AG04449 (cell line): ENCODE data around the gene MDM2.

Source experiments
- CTCF ChIA-PET: fragments of 350-600 bp; formaldehyde crosslinking; extraction: SDS; loops from one replicate; lab custom pipeline; 2021; ENCODE audit warnings: antibody characterized with exemption; lab: Yijun Ruan, JAX
- POLR2A ChIA-PET: fragments of 400-600, 350-600 bp; formaldehyde crosslinking; extraction: SDS; loops from one replicate; lab custom pipeline; 2020; ENCODE audit warnings: antibody characterized with exemption, inconsistent platforms; lab: Yijun Ruan, JAX
- DNase-seq: peaks from one replicate; pipeline ENCODE4 v3.0.0-alpha.2; 2010; ENCODE audit warnings: low read depth, low spot score
- H3K4me3 ChIP-seq: 2 replicates; pipeline ENCODE4 v1.5.1; 2011; ENCODE audit warnings: low read depth, mild to moderate bottlenecking, control low read depth, low read length
- TF ChIP-seq, protein P1 (sequence below): IDR thresholded peaks from one replicate; pipeline ENCODE4 v1.5.1; 2011; ENCODE audit warnings: mild to moderate bottlenecking, moderate library complexity, low read length, control low read depth, inconsistent platforms; ENCODE audit not compliant: insufficient read depth; ENCODE audit errors: missing control alignments

Gene MDM2

GRCh38 chr12:68807576-68808387 lies at the start of gene MDM2:
TSS of gene MDM2 (plus strand) at chr12:68808177. CDS start at chr12:68808478, 301 bp downstream.
- H3K4me3 ChIP-seq, result peak within 1 kb of the TSS; percentile 97
- no peak for DNase-seq
- ChIA-PET CTCF (interaction anchor here (0.8 to 3.2 kb wide), 15 partner anchors 9 to 584 kb away, joined by 3 to 37 read pairs (median 4); partner anchors contain the start of gene SLC35E3), POLR2A (interaction anchor here (0.7 to 1.8 kb wide), 7 partner anchors 14 to 448 kb away, joined by 3 to 7 read pairs (median 4); no protein-coding TSS in a partner anchor)
- TF ChIP-seq, protein P1, sequence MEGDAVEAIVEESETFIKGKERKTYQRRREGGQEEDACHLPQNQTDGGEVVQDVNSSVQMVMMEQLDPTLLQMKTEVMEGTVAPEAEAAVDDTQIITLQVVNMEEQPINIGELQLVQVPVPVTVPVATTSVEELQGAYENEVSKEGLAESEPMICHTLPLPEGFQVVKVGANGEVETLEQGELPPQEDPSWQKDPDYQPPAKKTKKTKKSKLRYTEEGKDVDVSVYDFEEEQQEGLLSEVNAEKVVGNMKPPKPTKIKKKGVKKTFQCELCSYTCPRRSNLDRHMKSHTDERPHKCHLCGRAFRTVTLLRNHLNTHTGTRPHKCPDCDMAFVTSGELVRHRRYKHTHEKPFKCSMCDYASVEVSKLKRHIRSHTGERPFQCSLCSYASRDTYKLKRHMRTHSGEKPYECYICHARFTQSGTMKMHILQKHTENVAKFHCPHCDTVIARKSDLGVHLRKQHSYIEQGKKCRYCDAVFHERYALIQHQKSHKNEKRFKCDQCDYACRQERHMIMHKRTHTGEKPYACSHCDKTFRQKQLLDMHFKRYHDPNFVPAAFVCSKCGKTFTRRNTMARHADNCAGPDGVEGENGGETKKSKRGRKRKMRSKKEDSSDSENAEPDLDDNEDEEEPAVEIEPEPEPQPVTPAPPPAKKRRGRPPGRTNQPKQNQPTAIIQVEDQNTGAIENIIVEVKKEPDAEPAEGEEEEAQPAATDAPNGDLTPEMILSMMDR, result peak; percentile 86

GRCh38 chr12:68759852-68760251 lies 48.1 kb upstream of the MDM2 start:
- ChIA-PET POLR2A (no interaction called here), CTCF (no interaction called here)
- no peak for DNase-seq
- H3K4me3 ChIP-seq, result no peak overlapping the region
- TF ChIP-seq, protein P1, result no peak

DNA sequence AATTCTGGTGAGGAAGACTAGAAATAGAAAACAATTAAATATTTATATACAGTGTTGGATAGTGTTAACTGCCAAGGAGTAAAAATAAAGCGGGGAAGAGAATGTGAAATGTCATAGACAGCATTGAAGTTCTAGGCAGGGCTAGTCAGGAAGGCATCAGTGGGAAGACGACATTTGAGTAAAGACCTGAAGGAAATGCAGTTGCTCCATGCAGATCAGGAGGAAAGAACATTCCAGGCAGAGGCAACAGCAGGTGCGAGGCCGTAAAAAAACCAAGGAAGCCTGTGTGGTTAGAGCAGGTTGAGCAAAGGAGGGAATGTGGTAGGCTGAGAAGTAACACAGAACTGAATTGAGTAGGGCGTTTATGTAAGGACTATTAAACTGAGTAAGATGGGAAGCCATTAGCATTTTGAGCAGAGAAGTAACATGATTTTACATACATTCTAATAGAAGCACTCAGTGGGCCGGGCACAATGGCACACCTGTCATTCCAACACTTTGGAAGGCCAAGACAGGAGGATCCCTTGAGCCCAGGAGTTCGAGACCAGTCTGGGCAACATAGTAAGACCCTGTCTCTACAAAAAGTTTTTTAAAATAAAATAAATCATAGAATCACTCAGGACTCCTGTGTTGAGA lies 47.1 kb upstream of the MDM2 start:
- no peak for DNase-seq
- no peak overlapping the region for H3K4me3 ChIP-seq
- POLR2A ChIA-PET, result no interaction called here
- TF ChIP-seq, protein P1, result no peak
- CTCF ChIA-PET, result no interaction called here

DNA sequence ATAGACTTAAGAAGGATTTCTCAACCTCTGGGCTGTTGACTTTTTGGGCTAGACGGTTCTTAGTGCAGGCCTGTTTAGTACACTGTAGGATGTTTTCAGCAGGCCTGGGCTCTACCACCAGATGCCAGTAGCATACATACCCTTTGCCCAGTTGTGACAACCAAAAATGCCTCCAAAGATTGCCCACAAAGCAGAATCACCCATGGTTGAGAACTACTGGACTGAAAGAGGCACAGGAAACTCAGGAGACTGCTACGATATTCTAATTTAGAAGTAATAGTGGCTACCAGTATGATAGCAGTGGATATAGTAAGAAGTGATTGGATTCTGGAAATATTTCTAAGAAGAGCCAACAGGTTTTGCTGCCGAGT lies 46.5 kb upstream of the MDM2 start:
- TF ChIP-seq, protein P1, result no peak
- ChIA-PET CTCF (no interaction called here), POLR2A (no interaction called here)
- no peak overlapping the region for H3K4me3 ChIP-seq
- no peak for DNase-seq

GRCh38 chr12:68761901-68762630 lies 45.9 kb upstream of the MDM2 start:
- ChIA-PET CTCF (no interaction called here), POLR2A (no interaction called here)
- no peak overlapping the region for H3K4me3 ChIP-seq
- TF ChIP-seq, protein P1, result no peak
- no peak for DNase-seq
